IPS-NIHi7 (cell line): Measurements from ENCODE around the gene TEKT4.
"Not testable (repeated sequence)": the region's sequence is repeated elsewhere in the genome, so short reads cannot be mapped to it uniquely, and the experiment has no call there.

Experiments used
- DNase-seq: peaks from one replicate; pipeline ENCODE4 v3.0.0; 2012; ENCODE audit warnings: mixed read lengths; ENCODE audit errors: extremely low spot score

TEKT4 gene

GRCh38 chr2:94875820-94876522 is 4.7 kb downstream of the TEKT4 start:
- no peak for DNase-seq

- DNase-seq = no peak
These were observed 5.3 kb downstream of the TEKT4 start for GRCh38 chr2:94876523-94876863.

GRCh38 chr2:94877129-94877528 is 5.9 kb downstream of the TEKT4 start:
- DNase-seq = no peak

GRCh38 chr2:94878575-94878974 is 7.3 kb downstream of the TEKT4 start:
- DNase-seq = not testable (repeated sequence)

- DNase-seq = no peak
These were observed 8.2 kb downstream of the TEKT4 start for GRCh38 chr2:94879314-94879981.

- DNase-seq = no peak
These were observed 8.8 kb downstream of the TEKT4 start for GRCh38 chr2:94879982-94880377.

- DNase-seq = no peak
These were observed 9.3 kb downstream of the TEKT4 start for GRCh38 chr2:94880507-94880906.

- no peak for DNase-seq
These were observed 9.8 kb downstream of the TEKT4 start for GRCh38 chr2:94881070-94881469.

GRCh38 chr2:94890234-94890633 is 19.0 kb downstream of the TEKT4 start:
- DNase-seq = no peak

- DNase-seq = not testable (repeated sequence)
These were observed 24.0 kb downstream of the TEKT4 start for GRCh38 chr2:94895273-94895672.

GRCh38 chr2:94906976-94907375 is 35.7 kb downstream of the TEKT4 start:
- DNase-seq = not testable (repeated sequence)

- no peak for DNase-seq
These were observed 52.0 kb downstream of the TEKT4 start for GRCh38 chr2:94923196-94923595.

GRCh38 chr2:94924999-94925398 is 53.8 kb downstream of the TEKT4 start:
- DNase-seq = not testable (repeated sequence)
